Upper lobe of left lung (tissue), 6 donors: ENCODE results near the gene THOC6. TPM values are rescaled to one million over a fixed set of nuclear protein-coding genes. Genes with fewer than 3 reads are reported as not detected.
"Not testable (repeated sequence)": the region's sequence is repeated elsewhere in the genome, so short reads cannot be mapped to it uniquely, and the experiment has no call there.

ENCODE experiments used
- ATAC-seq, 2 donors: fragments of 200-7000 bp; cut with Tn5 transposase; one replicate each; pipeline ENCODE4 v1.9.1; 2022; ENCODE audit warnings: mild to moderate bottlenecking in 2 of 2, moderate library complexity in 2 of 2; ENCODE audit not compliant: low FRiP score in 2 of 2
- DNase-seq, 2 donors: peaks; one replicate each; pipeline ENCODE4 v3.0.0-alpha.2; 2019 to 2020
- H3K27ac ChIP-seq, 4 donors: fragments of 200-600 bp; sonication (generic); one replicate each; pipeline ENCODE4 v1.5.1; 2016 to 2019
- H3K27me3 ChIP-seq, 4 donors: fragments of 200-600 bp; sonication (generic); one replicate each; pipeline ENCODE4 v1.5.1; 2017 to 2019
- H3K36me3 ChIP-seq, 4 donors: fragments of 200-600 bp; sonication (generic); one replicate each; pipeline ENCODE4 v1.5.1; 2016 to 2019
- H3K4me1 ChIP-seq, 4 donors: fragments of 200-600 bp; sonication (generic); one replicate each; pipeline ENCODE4 v1.5.1; 2018 to 2019
- H3K4me3 ChIP-seq, 4 donors: fragments of 200-600 bp; sonication (generic); one replicate each; pipeline ENCODE4 v1.5.1; 2017 to 2019; ENCODE audit warnings: mild to moderate bottlenecking in 2 of 4, moderate library complexity in 1 of 4
- H3K9me3 ChIP-seq, 4 donors: fragments of 200-600 bp; sonication (generic); one replicate each; pipeline ENCODE4 v1.5.1; 2018 to 2019
- EP300 ChIP-seq, 4 donors: sonication (generic); formaldehyde crosslinking; IDR thresholded peaks; one replicate each; pipeline ENCODE4 v1.5.1; 2017; ENCODE audit warnings: antibody characterized with exemption in 4 of 4, control low read depth in 2 of 4
- POLR2A ChIP-seq, 4 donors: fragments of 450-650 bp; IDR thresholded peaks; one replicate each; pipeline ENCODE4 v1.5.1; 2016 to 2017; ENCODE audit warnings: antibody characterized with exemption in 4 of 4, mild to moderate bottlenecking in 2 of 4
- POLR2AphosphoS5 ChIP-seq, 2 donors: sonication (generic); formaldehyde crosslinking; IDR thresholded peaks; one replicate each; pipeline ENCODE4 v1.5.1; 2017; ENCODE audit warnings: antibody characterized with exemption in 2 of 2
- WGBS, 2 donors: methylation state at CpG; one replicate each; pipeline ENCODE4 v1.1.5; 2017 to 2018; 5-methylcytosine and 5-hydroxymethylcytosine counted together
- small RNA-seq, 4 donors: library from RNA; depleted of rRNA; stranded (forward); fragments of <200 nt; gene quantifications; one replicate each; pipeline ENCODE3, GENCODE V24; 2016
- total RNA-seq, 6 donors: library from RNA; depleted of rRNA in 4 of 6; stranded (reverse); fragments of >200 nt in 4 of 6; gene quantifications; one replicate each; pipeline versions ENCODE4 v1.1.0 to v1.2.1, GENCODE V29; 2016 to 2021
- TF ChIP-seq, protein P1 (sequence below), 6 experiments: fragments of 450-650 bp in 4 of 6; fragments of 200-600 bp in 2 of 6; sonication (generic) in 2 of 6; IDR thresholded peaks; one replicate each; pipeline ENCODE4 v1.5.1; 2016 to 2019; ENCODE audit warnings: antibody characterized with exemption in 6 of 6
- donor health status: DM: no; HTN: no; CAD: no; lungs with moderate emphysema.
- donor health status: DM: no; HTN: yes; CAD: no; lungs with severe emphysema.

The THOC6 gene
- total RNA-seq, 6 donors from 2014 or later, result 18.5 to 40.8 (median 33.1) TPM

DNA sequence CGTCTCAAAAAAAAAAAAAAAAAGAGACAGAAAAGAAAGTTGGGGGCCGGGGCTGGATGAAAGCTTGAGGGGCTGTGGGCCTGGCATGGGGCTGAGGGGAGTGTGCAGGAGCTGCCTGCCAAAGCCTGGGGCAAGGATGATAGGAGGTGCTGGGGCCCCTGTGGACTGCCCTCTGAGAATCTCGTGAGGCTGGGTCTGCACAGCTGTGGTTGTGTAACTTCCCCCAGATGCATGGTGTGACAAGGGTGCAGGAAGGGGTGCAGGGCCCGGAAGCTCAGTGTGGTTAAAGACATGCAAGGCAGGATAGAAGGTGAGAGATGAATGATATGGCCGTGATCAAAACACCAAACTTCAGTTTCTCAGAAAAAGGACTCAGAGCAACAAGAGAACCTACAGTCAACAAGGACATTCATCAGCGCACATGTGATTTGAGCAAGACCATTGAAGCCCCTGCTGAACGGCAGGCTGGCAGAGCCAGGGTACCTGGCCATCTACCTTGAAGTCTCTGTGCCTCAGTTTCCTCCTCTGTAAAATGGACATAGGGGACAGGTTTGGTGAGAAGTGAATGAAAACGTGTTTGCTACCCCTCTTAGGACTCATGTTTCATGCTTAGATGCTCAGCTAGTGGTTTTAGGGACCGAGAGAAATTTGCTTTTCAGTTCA, 51.2 kb downstream of the THOC6 start:
- WGBS, 2 donors, result 49 to 57% methylated on average over 8 to 9 of the region's 9 CpGs
- Histone ChIP-seq H3K4me1 (peaks cover 0 to 14% (median 9%) of the 10 kb centered on the region in 4 donors), H3K36me3 (peaks cover 0 to 15% (median 0%) of the 10 kb centered on the region in 4 donors), H3K27me3 (no peaks in the 10 kb centered on the region), H3K27ac (peak overlapping the region; percentile 40 to 79 (median 75)), H3K9me3 (no peaks in the 10 kb centered on the region), H3K4me3 (no peak overlapping the region)
- peak in 1 of 2 donors; percentile 77 for DNase-seq
- TF ChIP-seq POLR2A (IDR thresholded peaks at IDR 0.05), result peak in 1 of 4 donors; percentile 21
- no peak for TF ChIP-seq EP300 (IDR thresholded peaks at IDR 0.05)
- TF ChIP-seq, protein P1, sequence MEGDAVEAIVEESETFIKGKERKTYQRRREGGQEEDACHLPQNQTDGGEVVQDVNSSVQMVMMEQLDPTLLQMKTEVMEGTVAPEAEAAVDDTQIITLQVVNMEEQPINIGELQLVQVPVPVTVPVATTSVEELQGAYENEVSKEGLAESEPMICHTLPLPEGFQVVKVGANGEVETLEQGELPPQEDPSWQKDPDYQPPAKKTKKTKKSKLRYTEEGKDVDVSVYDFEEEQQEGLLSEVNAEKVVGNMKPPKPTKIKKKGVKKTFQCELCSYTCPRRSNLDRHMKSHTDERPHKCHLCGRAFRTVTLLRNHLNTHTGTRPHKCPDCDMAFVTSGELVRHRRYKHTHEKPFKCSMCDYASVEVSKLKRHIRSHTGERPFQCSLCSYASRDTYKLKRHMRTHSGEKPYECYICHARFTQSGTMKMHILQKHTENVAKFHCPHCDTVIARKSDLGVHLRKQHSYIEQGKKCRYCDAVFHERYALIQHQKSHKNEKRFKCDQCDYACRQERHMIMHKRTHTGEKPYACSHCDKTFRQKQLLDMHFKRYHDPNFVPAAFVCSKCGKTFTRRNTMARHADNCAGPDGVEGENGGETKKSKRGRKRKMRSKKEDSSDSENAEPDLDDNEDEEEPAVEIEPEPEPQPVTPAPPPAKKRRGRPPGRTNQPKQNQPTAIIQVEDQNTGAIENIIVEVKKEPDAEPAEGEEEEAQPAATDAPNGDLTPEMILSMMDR (IDR thresholded peaks at IDR 0.05), result no peak
- TF ChIP-seq POLR2AphosphoS5 (IDR thresholded peaks at IDR 0.05), result peak in 1 of 2 donors; percentile 37
- ATAC-seq, result peak; percentile 68 to 74

DNA sequence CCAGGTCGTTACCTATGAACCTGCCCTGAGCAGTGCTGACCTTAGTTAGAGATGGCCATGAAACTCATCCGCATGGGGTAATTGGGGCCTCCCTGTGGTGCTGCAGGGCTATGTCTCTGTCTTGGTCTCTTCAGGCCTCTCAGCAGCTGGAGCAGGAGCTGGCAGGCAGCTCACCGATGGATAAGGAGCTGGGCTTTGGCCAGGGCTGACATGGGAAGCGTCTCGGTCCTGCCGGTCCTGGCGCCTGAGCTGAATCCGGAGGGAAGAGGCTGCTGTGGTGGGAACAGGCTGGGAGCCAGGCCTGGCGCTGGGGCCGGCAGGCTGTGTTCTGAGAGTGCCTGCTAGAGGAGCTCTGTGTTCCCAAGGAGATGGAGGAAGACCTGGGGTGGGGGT, 51.7 kb downstream of the THOC6 start:
- ATAC-seq, result no peak
- Histone ChIP-seq H3K4me1 (peaks cover 0 to 14% (median 9%) of the 10 kb centered on the region in 4 donors), H3K27ac (peak overlapping the region; percentile 40 to 79 (median 75)), H3K27me3 (no peaks in the 10 kb centered on the region), H3K4me3 (no peak overlapping the region), H3K36me3 (peaks cover 0 to 15% (median 0%) of the 10 kb centered on the region in 4 donors), H3K9me3 (no peaks in the 10 kb centered on the region)
- TF ChIP-seq POLR2AphosphoS5 (IDR thresholded peaks at IDR 0.05) (no peak), EP300 (IDR thresholded peaks at IDR 0.05) (no peak), POLR2A (IDR thresholded peaks at IDR 0.05) (no peak)
- TF ChIP-seq, protein P1 (IDR thresholded peaks at IDR 0.05), result no peak
- 31 to 45% methylated on average over 5 to 10 of the region's 10 CpGs for WGBS, 2 donors
- DNase-seq, result peak in 1 of 2 donors; percentile 68

DNA sequence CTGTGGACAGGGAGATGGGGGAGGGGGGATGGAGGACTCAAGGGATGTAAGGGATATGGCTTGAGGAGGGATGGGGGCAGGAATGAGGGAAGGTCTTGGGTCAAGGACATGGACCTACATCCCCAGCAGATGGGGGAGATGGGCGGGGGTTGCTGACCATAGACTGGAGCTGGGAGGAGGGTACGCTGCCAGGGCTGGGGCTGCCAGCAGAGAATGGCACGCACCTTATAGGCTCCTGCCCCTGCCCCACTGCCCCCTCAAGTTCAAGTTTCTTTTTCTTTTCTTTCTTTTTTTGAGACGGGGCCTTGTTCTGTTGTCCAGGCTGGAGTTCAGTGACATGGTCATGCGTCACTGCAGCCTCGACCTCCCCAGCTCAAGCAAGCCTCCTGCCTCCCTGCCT, 52.1 kb downstream of the THOC6 start:
- Histone ChIP-seq H3K36me3 (peaks cover 0 to 15% (median 0%) of the 10 kb centered on the region in 4 donors), H3K27ac (peak overlapping the region; percentile 40 to 79 (median 75)), H3K4me1 (peaks cover 0 to 14% (median 9%) of the 10 kb centered on the region in 4 donors)
- ATAC-seq, H3K27me3 ChIP-seq, H3K4me3 ChIP-seq, H3K9me3 ChIP-seq, DNase-seq: not testable (repeated sequence)
- WGBS, 2 donors, result 87 to 93% methylated on average over 6 of the region's 6 CpGs

DNA sequence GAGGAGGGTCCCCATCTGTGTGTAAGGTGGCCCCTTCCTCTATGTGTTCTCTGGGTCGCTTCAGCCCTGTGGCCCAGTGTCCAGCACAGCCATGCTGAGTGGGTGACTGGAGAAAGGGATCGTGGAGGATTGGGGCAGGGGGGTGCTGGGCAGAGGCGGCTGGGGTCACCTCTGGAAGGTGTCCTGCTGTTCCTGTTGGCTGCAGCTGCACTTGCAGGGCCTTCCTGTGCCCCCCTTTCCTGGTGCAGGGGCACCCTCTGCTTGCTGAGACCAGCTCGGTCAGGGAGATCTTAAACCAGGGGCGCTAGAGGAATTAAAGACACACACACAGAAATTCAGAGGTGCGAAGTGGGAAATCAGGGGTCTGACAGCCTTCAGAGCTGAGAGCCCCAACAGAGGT, 52.7 kb downstream of the THOC6 start:
- Histone ChIP-seq H3K4me3 (no peak overlapping the region), H3K36me3 (peaks cover 0 to 15% (median 0%) of the 10 kb centered on the region in 4 donors), H3K9me3 (no peaks in the 10 kb centered on the region), H3K27me3 (no peaks in the 10 kb centered on the region), H3K27ac (peak overlapping the region in 3 of 4 donors; percentile 34 to 79 (median 76)), H3K4me1 (peaks cover 0 to 14% (median 9%) of the 10 kb centered on the region in 4 donors)
- ATAC-seq (no peak), DNase-seq (no peak)
- TF ChIP-seq EP300 (IDR thresholded peaks at IDR 0.05) (no peak), POLR2AphosphoS5 (IDR thresholded peaks at IDR 0.05) (no peak), POLR2A (IDR thresholded peaks at IDR 0.05) (no peak)
- TF ChIP-seq, protein P1 (IDR thresholded peaks at IDR 0.05), result no peak
- 81 to 90% methylated on average over 3 to 6 of the region's 6 CpGs for WGBS, 2 donors

Small RNA genes lying within 50 kb of the gene (small RNA-seq; reads per million reads assigned to genes)
- gene LINC00514, result 0 reads per million in 4 donors

Other genes with a start within 250 kb of the THOC6 start
- gene ELOB, start 246.8 kb upstream of the THOC6 start, total RNA-seq, result 100 to 1,000 TPM in 5 of 6 donors, 10 to 100 TPM in 1; 73.3 to 245 (median 145) TPM
- gene PRSS33, start 236.5 kb upstream of the THOC6 start, total RNA-seq, result under 1 TPM in 2 of 6 donors, not detected in 4; 0.20 to 0.92 TPM
- under 1 TPM in 2 of 6 donors, not detected in 4; 0.57 to 0.78 TPM for gene PRSS41, start 225.6 kb upstream of the THOC6 start, total RNA-seq
- 10 to 100 TPM in 3 of 6 donors, 1 to 10 TPM in 2, not detected in 1; 1.2 to 16.2 (median 14.5) TPM for gene PRSS21, start 206.8 kb upstream of the THOC6 start, total RNA-seq
- gene ZG16B, start 193.7 kb upstream of the THOC6 start, total RNA-seq, result 1 to 10 TPM in 2 of 6 donors, under 1 TPM in 1, not detected in 3; 0.69 to 2.0 (median 1.2) TPM
- 10 to 100 TPM in 5 of 6 donors, 1 to 10 TPM in 1; 9.3 to 24.8 (median 16.6) TPM for gene PRSS22, start 165.9 kb upstream of the THOC6 start, total RNA-seq
- gene FLYWCH2, start 140.8 kb upstream of the THOC6 start, total RNA-seq, result 10 to 100 TPM; 31.2 to 70.1 (median 39.7) TPM
- gene FLYWCH1, start 112.1 kb upstream of the THOC6 start, total RNA-seq, result 100 to 1,000 TPM in 1 of 6 donors, 10 to 100 TPM in 5; 19.3 to 162 (median 43.4) TPM
- gene KREMEN2, start 59.8 kb upstream of the THOC6 start, total RNA-seq, result not detected
- gene PAQR4, start 54.7 kb upstream of the THOC6 start, total RNA-seq, result 10 to 100 TPM in 2 of 6 donors, 1 to 10 TPM in 4; 5.2 to 13.5 (median 8.3) TPM
- 10 to 100 TPM in 1 of 6 donors, 1 to 10 TPM in 4, under 1 TPM in 1; 0.39 to 19.1 (median 5.4) TPM for gene PKMYT1, start 43.6 kb upstream of the THOC6 start, total RNA-seq
- gene CLDN9, start 11.1 kb upstream of the THOC6 start, total RNA-seq, result 1 to 10 TPM in 4 of 6 donors, under 1 TPM in 2; 0.57 to 5.9 (median 1.1) TPM
- gene CLDN6, start 5.9 kb upstream of the THOC6 start, total RNA-seq, result 1 to 10 TPM in 1 of 6 donors, under 1 TPM in 2, not detected in 3; 0.30 to 1.9 (median 0.72) TPM
- 100 to 1,000 TPM in 1 of 6 donors, 10 to 100 TPM in 5; 37.7 to 431 (median 76.5) TPM for gene TNFRSF12A, start 3.7 kb upstream of the THOC6 start, total RNA-seq
- gene HCFC1R1, start 93 bp upstream of the THOC6 start, total RNA-seq, result 10 to 100 TPM; 28.3 to 85.1 (median 42.2) TPM
- gene BICDL2, start 12.9 kb downstream of the THOC6 start, total RNA-seq, result 10 to 100 TPM; 18.5 to 98.5 (median 35.0) TPM
- gene MMP25, start 22.5 kb downstream of the THOC6 start, total RNA-seq, result 10 to 100 TPM; 10.0 to 41.4 (median 20.5) TPM
- gene IL32, start 41.6 kb downstream of the THOC6 start, total RNA-seq, result 100 to 1,000 TPM in 3 of 6 donors, 10 to 100 TPM in 3; 31.4 to 220 (median 116) TPM
- 1 to 10 TPM in 1 of 6 donors, under 1 TPM in 3, not detected in 2; 0.17 to 1.0 (median 0.28) TPM for gene ZSCAN10, start 75.3 kb downstream of the THOC6 start, total RNA-seq
- gene ZNF205, start 88.6 kb downstream of the THOC6 start, total RNA-seq, result 10 to 100 TPM; 13.8 to 25.2 (median 16.8) TPM
- 10 to 100 TPM in 4 of 6 donors, 1 to 10 TPM in 2; 4.2 to 20.3 (median 11.6) TPM for gene ZNF213, start 111.0 kb downstream of the THOC6 start, total RNA-seq
- gene OR1F1, start 164.2 kb downstream of the THOC6 start, total RNA-seq, result not detected
- 1 to 10 TPM; 6.4 to 9.5 (median 7.8) TPM for gene ZNF200, start 211.1 kb downstream of the THOC6 start, total RNA-seq
- 10 to 100 TPM in 5 of 6 donors, 1 to 10 TPM in 1; 9.1 to 18.9 (median 12.3) TPM for gene MEFV, start 232.6 kb downstream of the THOC6 start, total RNA-seq